ENCODE measurements around the gene PANX1. TPM values are rescaled to one million over a fixed set of nuclear protein-coding genes. Genes with fewer than 3 reads are reported as not detected.

The PANX1 gene
- total and polyA plus RNA-seq, 2 experiments from 2014 or later: 25.1 to 58.1 TPM

- no peak overlapping the region for H3K4me2 ChIP-seq
Measured at GRCh38 chr11:94140154-94140655, 11.6 kb downstream of the PANX1 start.

DNA sequence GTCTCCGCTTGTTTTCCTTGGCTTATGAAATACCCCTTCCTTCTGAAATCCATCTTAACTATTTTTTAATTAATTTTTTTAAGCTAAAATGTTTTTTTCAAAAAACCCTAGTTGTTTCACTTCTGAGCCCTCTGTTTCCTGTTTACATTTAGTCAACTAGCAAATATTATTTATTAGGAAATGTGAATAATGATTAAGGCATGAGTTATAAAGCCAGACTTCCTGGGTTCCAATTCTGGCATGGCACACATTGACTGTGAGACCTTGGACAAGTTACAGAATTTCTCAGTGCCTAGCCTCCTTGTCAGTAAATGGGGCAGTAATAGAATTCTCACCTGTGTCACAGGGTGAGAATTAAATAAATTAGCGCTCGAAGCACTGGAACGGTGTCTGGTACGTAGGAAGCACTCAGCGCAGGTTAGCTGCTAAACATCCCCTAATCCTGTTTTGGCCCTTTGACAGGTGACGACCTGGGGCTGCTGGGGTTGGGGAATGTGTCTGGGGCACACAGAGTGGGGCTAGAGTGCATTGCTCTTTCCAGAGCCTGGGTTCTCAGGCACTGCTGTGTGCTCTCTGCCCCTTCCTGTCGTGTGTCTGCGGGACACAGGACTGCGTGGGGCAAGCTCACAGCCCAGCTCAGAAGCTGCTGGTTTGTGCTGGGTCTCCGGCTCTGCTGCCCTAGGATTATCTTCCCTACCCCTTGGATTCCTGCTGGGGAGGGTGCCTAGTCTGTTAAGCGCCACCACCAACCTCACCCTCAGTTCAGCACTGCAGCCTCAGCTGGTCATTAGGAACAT, 13.1 kb downstream of the PANX1 start:
- Histone ChIP-seq H3K27ac (no peak overlapping the region), H4K20me1 (ENCODE audit: insufficient read depth, poor library complexity, severe bottlenecking) (peaks cover 18% of the 10 kb centered on the region)

More at GRCh38 chr11:94140154-94140655, 11.6 kb downstream of the PANX1 start:
- TF ChIP-seq EZH2phosphoT487 (IDR thresholded peaks at IDR 0.05; ENCODE audit: low read depth, severe bottlenecking, unreplicated experiment) (no peak), CTCF (IDR thresholded peaks at IDR 0.05; ENCODE audit: poor library complexity) (no peak)
- DNase-seq (ENCODE audit: low spot score): no peak
- 83% methylated on average over 2 of the region's 2 CpGs for WGBS (ENCODE audit: low lambda C conversion rate, missing lambda C conversion rate)
- Histone ChIP-seq H3K4me3 (no peak overlapping the region), H3K9me3 (ENCODE audit: low read depth) (no peaks in the 10 kb centered on the region), H3K36me3 (replicated peaks; ENCODE audit: insufficient read depth, low read depth) (no peaks in the 10 kb centered on the region), H3K9me2 (replicated peaks; ENCODE audit: insufficient read depth) (no peaks in the 10 kb centered on the region), H4K20me1 (ENCODE audit: insufficient read depth, poor library complexity, severe bottlenecking) (peaks cover 11% of the 10 kb centered on the region), H3K27me3 (no peaks in the 10 kb centered on the region), H3K27ac (no peak overlapping the region), H2AFZ (no peak overlapping the region), H3K79me2 (peaks cover 99% of the 10 kb centered on the region), H3K4me1 (ENCODE audit: insufficient read depth) (peaks cover 26% of the 10 kb centered on the region)

GRCh38 chr11:94142308-94143281, 14.0 kb downstream of the PANX1 start:
- Histone ChIP-seq H3K27ac (peak overlapping the region; percentile 24), H3K4me1 (ENCODE audit: insufficient read depth) (peaks cover 30% of the 10 kb centered on the region), H3K9me3 (ENCODE audit: low read depth) (no peaks in the 10 kb centered on the region), H4K20me1 (ENCODE audit: insufficient read depth, poor library complexity, severe bottlenecking) (peaks cover 27% of the 10 kb centered on the region), H2AFZ (no peak overlapping the region), H3K4me2 (no peak overlapping the region), H3K79me2 (peaks cover 100% of the 10 kb centered on the region), H3K9me2 (replicated peaks; ENCODE audit: insufficient read depth) (no peaks in the 10 kb centered on the region), H3K36me3 (replicated peaks; ENCODE audit: insufficient read depth, low read depth) (no peaks in the 10 kb centered on the region), H3K27me3 (no peaks in the 10 kb centered on the region), H3K4me3 (no peak overlapping the region)
- DNase-seq (ENCODE audit: low spot score): no peak
- TF ChIP-seq EZH2phosphoT487 (IDR thresholded peaks at IDR 0.05; ENCODE audit: low read depth, severe bottlenecking, unreplicated experiment) (no peak), EZH2 (IDR thresholded peaks at IDR 0.05; ENCODE audit: borderline replicate concordance) (no peak), CTCF (IDR thresholded peaks at IDR 0.05; ENCODE audit: poor library complexity) (no peak)
- 71% methylated on average over 7 of the region's 7 CpGs for WGBS (ENCODE audit: low lambda C conversion rate, missing lambda C conversion rate)

More for the DNA sequence above, 13.1 kb downstream of the PANX1 start:
- Histone ChIP-seq H3K4me3 (no peak overlapping the region), H2AFZ (no peak overlapping the region), H3K36me3 (replicated peaks; ENCODE audit: insufficient read depth, low read depth) (no peaks in the 10 kb centered on the region), H3K9me2 (replicated peaks; ENCODE audit: insufficient read depth) (no peaks in the 10 kb centered on the region), H3K4me2 (no peak overlapping the region), H3K4me1 (ENCODE audit: insufficient read depth) (peaks cover 30% of the 10 kb centered on the region), H3K9me3 (ENCODE audit: low read depth) (no peaks in the 10 kb centered on the region), H3K27me3 (no peaks in the 10 kb centered on the region), H3K79me2 (peaks cover 100% of the 10 kb centered on the region)
- WGBS (ENCODE audit: low lambda C conversion rate, missing lambda C conversion rate): 73% methylated on average over 12 of the region's 12 CpGs
- TF ChIP-seq EZH2phosphoT487 (IDR thresholded peaks at IDR 0.05; ENCODE audit: low read depth, severe bottlenecking, unreplicated experiment): no peak
- TF ChIP-seq CTCF (IDR thresholded peaks at IDR 0.05; ENCODE audit: poor library complexity): no peak
- no peak for TF ChIP-seq EZH2 (IDR thresholded peaks at IDR 0.05; ENCODE audit: borderline replicate concordance)
- no peak for DNase-seq (ENCODE audit: low spot score)
